Retinal pigment epithelial cell (primary cell): ENCODE measurements around the gene CORO2A.
A peak's percentile ranks its signal among the peaks of the same experiment; 100 is the strongest.
"Not testable (repeated sequence)": the region's sequence is repeated elsewhere in the genome, so short reads cannot be mapped to it uniquely, and the experiment has no call there.

Experiments used
- DNase-seq: peaks from one replicate; pipeline ENCODE4 v3.0.0-alpha.2; 2010; ENCODE audit warnings: low read depth
- H3K4me3 ChIP-seq: 2 replicates; pipeline ENCODE4 v1.5.1; 2011; ENCODE audit warnings: mild to moderate bottlenecking, low read length, control low read depth, moderate library complexity
- CTCF ChIP-seq: conservative IDR thresholded peaks from 2 replicates; pipeline ENCODE4 v1.5.1; 2011; ENCODE audit warnings: low read depth, low read length, control low read depth, inconsistent platforms

CORO2A gene

GRCh38 chr9:98094316-98094715 is 98.1 kb downstream of the CORO2A start:
- TF ChIP-seq CTCF, result no peak
- DNase-seq, result no peak
- no peak overlapping the region for H3K4me3 ChIP-seq

GRCh38 chr9:98092613-98092931 is 99.9 kb downstream of the CORO2A start:
- DNase-seq, result no peak
- TF ChIP-seq CTCF, result no peak
- no peak overlapping the region for H3K4me3 ChIP-seq

GRCh38 chr9:98091735-98092612 is 100.5 kb downstream of the CORO2A start:
- DNase-seq, result peak; percentile 51
- TF ChIP-seq CTCF, result no peak
- H3K4me3 ChIP-seq, result peak overlapping the region; percentile 1

GRCh38 chr9:98090674-98091073 is 101.8 kb downstream of the CORO2A start:
- peak; percentile 8 for TF ChIP-seq CTCF

GRCh38 chr9:98087420-98088354 is 104.8 kb downstream of the CORO2A start:
- peak; percentile 35 for DNase-seq
- peak overlapping the region; percentile 3 for H3K4me3 ChIP-seq

More at GRCh38 chr9:98090674-98091073, 101.8 kb downstream of the CORO2A start:
- not testable (repeated sequence) for H3K4me3 ChIP-seq, DNase-seq

GRCh38 chr9:98086461-98086860 is 106.0 kb downstream of the CORO2A start:
- no peak for TF ChIP-seq CTCF
- no peak overlapping the region for H3K4me3 ChIP-seq
- no peak for DNase-seq

More at GRCh38 chr9:98087420-98088354, 104.8 kb downstream of the CORO2A start:
- peak; percentile 6 for TF ChIP-seq CTCF
